Breast epithelium (tissue), 3 donors: ENCODE results near the gene ROR1.

Experiments
- POLR2A ChIP-seq: fragments of 450-650 bp; IDR thresholded peaks from one replicate; pipeline ENCODE4 v1.6.1; 2016; ENCODE audit warnings: antibody characterized with exemption, mild to moderate bottlenecking, moderate library complexity
- TF ChIP-seq, protein P1 (sequence below), 3 donors: fragments of 450-650 bp; IDR thresholded peaks; one replicate each; pipeline ENCODE4 v1.5.1; 2016 to 2017; ENCODE audit warnings: antibody characterized with exemption in 3 of 3, mild to moderate bottlenecking in 3 of 3, moderate library complexity in 3 of 3

DNA sequence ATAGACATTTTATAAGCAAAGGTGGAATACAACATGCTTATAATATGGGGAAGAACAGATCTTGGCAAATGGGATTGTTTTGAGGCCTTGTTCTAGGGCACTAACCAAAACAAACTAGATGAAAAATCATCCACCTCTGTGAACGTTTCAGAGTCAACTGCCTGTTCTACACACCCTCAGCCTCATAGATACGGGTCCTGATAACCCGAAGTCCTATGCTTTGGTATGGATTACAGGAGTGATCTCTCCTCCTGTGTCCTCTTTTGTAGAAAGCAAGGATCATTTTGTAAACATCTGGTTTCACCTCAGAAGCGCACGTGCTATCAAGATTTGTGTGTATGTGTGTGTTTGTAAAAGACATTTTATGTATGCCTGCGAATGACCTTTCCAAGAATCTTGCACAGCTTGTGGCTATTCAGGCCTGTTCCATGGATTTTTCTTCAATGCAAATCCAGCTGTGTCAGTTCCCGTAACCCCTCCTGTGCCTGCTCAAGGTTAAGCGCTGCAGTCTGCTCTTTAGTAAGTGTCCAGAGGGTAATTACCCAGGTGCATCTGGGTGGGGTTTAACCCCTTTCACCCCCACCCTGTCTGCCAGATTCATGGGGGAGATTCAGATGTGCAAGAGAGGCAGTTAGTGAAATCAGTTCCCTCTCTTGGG lies 132.4 kb downstream of the ROR1 start:
- TF ChIP-seq, protein P1, sequence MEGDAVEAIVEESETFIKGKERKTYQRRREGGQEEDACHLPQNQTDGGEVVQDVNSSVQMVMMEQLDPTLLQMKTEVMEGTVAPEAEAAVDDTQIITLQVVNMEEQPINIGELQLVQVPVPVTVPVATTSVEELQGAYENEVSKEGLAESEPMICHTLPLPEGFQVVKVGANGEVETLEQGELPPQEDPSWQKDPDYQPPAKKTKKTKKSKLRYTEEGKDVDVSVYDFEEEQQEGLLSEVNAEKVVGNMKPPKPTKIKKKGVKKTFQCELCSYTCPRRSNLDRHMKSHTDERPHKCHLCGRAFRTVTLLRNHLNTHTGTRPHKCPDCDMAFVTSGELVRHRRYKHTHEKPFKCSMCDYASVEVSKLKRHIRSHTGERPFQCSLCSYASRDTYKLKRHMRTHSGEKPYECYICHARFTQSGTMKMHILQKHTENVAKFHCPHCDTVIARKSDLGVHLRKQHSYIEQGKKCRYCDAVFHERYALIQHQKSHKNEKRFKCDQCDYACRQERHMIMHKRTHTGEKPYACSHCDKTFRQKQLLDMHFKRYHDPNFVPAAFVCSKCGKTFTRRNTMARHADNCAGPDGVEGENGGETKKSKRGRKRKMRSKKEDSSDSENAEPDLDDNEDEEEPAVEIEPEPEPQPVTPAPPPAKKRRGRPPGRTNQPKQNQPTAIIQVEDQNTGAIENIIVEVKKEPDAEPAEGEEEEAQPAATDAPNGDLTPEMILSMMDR (IDR thresholded peaks at IDR 0.05), result no peak
- no peak for TF ChIP-seq POLR2A
